OCI-LY3 (cell line): Measurements from ENCODE around the gene COL4A6.

Source experiments
- CTCF ChIP-seq: fragments of 200-600, 300-600 bp; sonication (generic); IDR thresholded peaks from 2 replicates; pipeline ENCODE4 v1.5.1; 2014; ENCODE audit warnings: antibody characterized with exemption, low read length, low read depth
- EZH2phosphoT487 ChIP-seq: fragments of 200-600 bp; shearing (Covaris generic); IDR thresholded peaks from 2 replicates; pipeline ENCODE4 v1.6.1; 2018; ENCODE audit warnings: antibody characterized with exemption, mixed run types, low read depth

GRCh38 chrX:108235986-108236385, 202.2 kb downstream of the COL4A6 start:
- TF ChIP-seq CTCF: no peak
- TF ChIP-seq EZH2phosphoT487: no peak
